GM19238 (cell line): Measurements from ENCODE around the gene MYO18B.
"Not testable (repeated sequence)": the region's sequence is repeated elsewhere in the genome, so short reads cannot be mapped to it uniquely, and the experiment has no call there.

Experiments
- DNase-seq: peaks from one replicate; pipeline ENCODE4 v3.0.0; 2011; ENCODE audit warnings: low spot score; ENCODE audit not compliant: insufficient read length

The MYO18B gene

GRCh38 chr22:25984911-25985310 is 242.9 kb downstream of the MYO18B start:
- DNase-seq: not testable (repeated sequence)

- no peak for DNase-seq
Measured at GRCh38 chr22:25987948-25988347, 246.0 kb downstream of the MYO18B start.

- DNase-seq: no peak
Measured at GRCh38 chr22:25990940-25991339, 249.0 kb downstream of the MYO18B start.

- DNase-seq: no peak
Measured at GRCh38 chr22:25992331-25992730, 250.3 kb downstream of the MYO18B start.

GRCh38 chr22:25996669-25997068 is 254.7 kb downstream of the MYO18B start:
- no peak for DNase-seq

DNA sequence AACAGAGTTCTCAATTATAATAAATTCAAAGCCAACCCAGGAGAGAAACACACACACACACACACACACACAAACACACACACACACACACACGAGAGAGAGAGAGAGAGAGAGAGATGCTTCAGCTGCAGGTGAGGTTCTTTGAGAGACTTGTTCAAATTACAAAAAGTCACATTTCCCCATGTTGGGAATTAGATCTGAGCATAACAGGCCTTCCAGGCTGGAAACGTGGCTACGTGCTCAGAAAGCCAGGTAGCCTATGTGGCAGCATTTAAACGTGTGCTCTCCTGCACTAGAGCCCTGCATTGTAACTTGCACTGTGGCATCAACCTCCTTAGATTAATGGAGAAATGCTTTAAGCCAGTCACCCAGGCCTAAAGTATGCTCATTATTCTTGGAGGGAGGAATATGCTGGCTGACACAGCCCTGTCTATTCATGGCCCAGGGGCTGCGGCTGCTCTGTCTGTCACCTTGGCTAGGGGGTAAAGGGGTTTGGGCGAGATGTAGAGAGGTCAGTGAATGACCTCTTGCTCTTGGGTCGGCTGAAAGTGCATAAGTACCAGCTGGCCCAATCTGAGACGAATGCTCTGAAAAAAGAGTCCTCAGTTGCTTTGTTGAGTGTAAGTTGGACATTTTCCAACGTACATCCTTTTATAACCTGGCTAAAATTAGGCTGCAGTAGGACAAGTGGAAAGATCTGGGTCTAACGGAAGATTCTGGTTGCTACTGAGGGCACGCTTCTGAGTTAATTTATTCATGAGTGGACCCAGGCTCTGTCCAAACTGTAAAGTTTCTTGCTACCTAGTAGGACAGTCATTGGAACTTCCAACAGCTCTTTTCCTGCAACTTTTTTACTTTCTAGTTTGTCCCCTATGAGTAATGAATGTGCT is 256.1 kb downstream of the MYO18B start:
- DNase-seq: no peak

DNA sequence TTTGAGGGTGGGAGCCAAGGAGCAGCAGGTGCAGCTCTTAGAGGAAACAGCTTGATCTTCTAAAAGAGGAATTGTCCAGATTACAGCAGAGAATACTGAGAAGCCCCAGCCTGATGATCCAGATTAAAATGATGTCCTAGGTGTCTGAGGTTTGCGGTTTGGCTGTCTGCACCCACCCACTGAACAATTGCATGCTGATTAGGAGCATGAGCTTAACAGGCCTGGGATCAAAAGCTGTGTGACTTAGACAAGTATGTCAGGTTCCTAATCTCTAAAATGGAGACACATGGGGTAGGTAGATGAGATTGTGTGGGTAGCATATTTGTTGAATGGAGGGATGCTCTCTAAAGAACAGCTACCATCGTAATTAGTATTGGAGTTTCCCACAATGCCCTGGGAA is 260.5 kb downstream of the MYO18B start:
- DNase-seq: no peak

GRCh38 chr22:26004477-26004876 is 262.5 kb downstream of the MYO18B start:
- no peak for DNase-seq

DNA sequence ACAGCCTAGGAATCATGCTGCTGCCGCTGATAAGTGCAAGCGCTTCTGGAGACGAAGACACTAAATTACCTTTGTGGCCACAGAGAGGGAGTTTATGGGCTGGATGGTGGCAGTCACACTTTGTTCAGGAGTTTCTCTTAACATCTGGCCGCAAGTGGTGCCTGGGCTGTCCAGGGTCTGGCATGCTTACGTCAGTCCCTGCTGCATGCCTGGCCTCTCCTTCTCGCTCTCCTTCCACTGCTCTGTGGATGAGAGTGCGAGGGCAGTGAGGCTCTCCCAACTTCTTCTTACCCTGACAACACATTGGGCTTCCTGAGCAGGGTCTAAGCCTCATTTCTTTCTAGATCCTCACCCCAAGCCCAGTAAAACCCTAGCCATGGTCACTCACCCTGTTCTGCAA is 266.6 kb downstream of the MYO18B start:
- DNase-seq: no peak

GRCh38 chr22:26016916-26017315 is 274.9 kb downstream of the MYO18B start:
- no peak for DNase-seq

DNA sequence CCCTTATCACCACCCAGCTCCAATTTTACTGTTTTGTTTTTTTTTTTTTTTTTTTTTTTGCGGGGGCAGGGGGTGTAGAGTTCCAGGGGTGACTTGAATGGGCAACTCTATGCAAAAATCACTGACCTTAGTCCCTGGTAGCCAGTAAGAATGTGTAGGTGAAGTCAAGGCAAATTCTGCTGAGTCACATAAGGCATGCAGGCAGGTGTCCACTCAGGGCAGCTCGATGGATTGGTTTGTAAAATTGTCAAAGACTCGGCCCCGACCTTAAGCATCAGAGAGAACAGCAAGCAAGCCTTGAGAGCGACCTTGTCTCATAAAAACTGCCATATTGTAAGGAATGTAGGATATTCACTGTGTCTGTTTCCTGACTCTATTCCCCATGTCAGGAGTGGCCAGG is 275.9 kb downstream of the MYO18B start:
- DNase-seq: no peak

- no peak for DNase-seq
Measured at GRCh38 chr22:26019596-26019995, 277.6 kb downstream of the MYO18B start.

DNA sequence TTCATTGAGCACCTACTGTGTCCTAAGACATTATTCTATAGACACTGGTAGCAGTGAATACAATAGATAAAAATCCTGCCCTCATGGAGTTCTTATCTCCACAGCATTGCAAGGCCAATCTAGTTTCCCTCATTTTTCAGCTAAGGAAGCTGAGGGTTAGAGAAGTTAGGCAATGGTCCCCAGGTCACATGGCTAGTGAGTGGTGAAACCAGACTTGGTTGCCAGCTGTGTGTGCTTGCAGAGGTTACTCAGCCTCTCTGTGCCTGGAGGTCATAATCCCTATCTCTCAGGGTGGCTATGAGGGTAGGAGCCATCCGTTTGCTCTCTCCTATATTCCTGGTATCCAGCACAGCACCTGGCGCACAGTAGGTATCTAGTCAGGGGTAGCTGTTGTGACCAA is 279.5 kb downstream of the MYO18B start:
- no peak for DNase-seq

GRCh38 chr22:26023104-26023775 is 281.3 kb downstream of the MYO18B start:
- no peak for DNase-seq

GRCh38 chr22:26025626-26026025 is 283.6 kb downstream of the MYO18B start:
- DNase-seq: no peak

GRCh38 chr22:26027341-26027740 is 285.4 kb downstream of the MYO18B start:
- no peak for DNase-seq

GRCh38 chr22:26031641-26032040 is 289.7 kb downstream of the MYO18B start:
- no peak for DNase-seq

GRCh38 chr22:26033071-26033470 is 291.1 kb downstream of the MYO18B start:
- no peak for DNase-seq

DNA sequence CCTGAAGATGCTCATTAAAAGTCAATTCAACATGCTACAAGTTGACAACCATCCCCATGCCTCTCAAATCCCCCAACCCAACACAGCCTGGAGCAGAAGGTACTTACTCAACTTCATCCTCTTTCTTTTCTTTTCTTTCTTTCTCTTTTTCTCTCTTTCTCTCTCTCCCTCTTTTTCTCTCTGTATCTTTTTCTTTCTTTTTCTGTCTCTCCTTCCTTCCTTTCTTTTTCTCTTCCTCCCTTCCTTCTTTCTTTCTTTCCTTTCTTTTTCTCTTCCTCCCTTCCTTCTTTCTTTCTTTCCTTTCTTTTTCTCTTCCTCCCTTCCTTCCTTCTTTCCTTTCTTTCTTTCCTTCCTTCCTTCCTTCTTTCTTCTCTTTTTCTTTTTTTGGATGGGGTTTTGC is 291.6 kb downstream of the MYO18B start:
- DNase-seq: no peak

- DNase-seq: no peak
Measured at GRCh38 chr22:26035523-26035922, 293.5 kb downstream of the MYO18B start.

- no peak for DNase-seq
Measured at GRCh38 chr22:26038365-26038764, 296.4 kb downstream of the MYO18B start.

- DNase-seq: no peak
Measured at GRCh38 chr22:26041931-26042330, 299.9 kb downstream of the MYO18B start.

DNA sequence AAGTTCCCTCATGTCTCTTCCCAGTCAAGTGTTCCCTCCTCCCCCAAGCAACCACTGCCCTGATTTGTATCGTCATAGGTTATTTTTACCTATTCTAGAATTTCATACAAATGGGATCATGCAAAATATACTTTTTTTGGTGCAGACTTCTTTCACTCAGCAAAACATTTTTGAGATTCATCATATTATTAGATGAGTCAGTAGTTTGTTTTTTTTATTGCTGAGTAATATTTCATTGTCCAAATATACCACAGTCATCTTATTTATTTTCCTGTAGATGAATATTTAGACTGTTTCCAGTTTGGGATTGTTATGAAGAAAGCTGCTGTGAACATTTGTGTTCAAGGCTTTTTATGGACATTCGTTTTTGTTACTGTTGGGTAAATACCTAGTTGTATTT is 301.0 kb downstream of the MYO18B start:
- no peak for DNase-seq
